Left ventricle myocardium inferior (tissue), 1 donor: ENCODE data around the gene ZNF750. TPM values are rescaled to one million over a fixed set of nuclear protein-coding genes. Genes with fewer than 3 reads are reported as not detected.

Source experiments
- DNase-seq: peaks from one replicate; pipeline ENCODE4 v3.0.0-alpha.2; 2020
- H3K27ac ChIP-seq: fragments of 200-600 bp; replicated peaks from 2 replicates; pipeline ENCODE4 v1.8.0; 2021
- H3K27me3 ChIP-seq: fragments of 200-600 bp; 2 replicates; pipeline ENCODE4 v1.8.0; 2021; ENCODE audit warnings: low read depth
- H3K36me3 ChIP-seq: fragments of 200-600 bp; 2 replicates; pipeline ENCODE4 v1.8.0; 2021
- H3K4me1 ChIP-seq: fragments of 200-600 bp; 2 replicates; pipeline ENCODE4 v1.8.0; 2021
- H3K4me3 ChIP-seq: fragments of 200-600 bp; 2 replicates; pipeline ENCODE4 v1.8.0; 2021; ENCODE audit warnings: mild to moderate bottlenecking, moderate library complexity
- H3K9me3 ChIP-seq: fragments of 200-600 bp; replicated peaks from 2 replicates; pipeline ENCODE4 v1.8.0; 2021
- CTCF ChIP-seq: fragments of 200-600 bp; IDR thresholded peaks from 2 replicates; pipeline ENCODE4 v1.8.0; 2021; ENCODE audit warnings: antibody characterized with exemption, mild to moderate bottlenecking, borderline replicate concordance
- intact Hi-C: fragments of 100-400 bp; cut with micrococcal nuclease; formaldehyde crosslinking; loops from one replicate; pipeline ENCODE4 v1.11.0; 2022
- total RNA-seq: library from RNA; stranded (reverse); fragmentation: NEBNext Ultra II Directional; extraction: Animal tissue kit (Norgen Biotek cat#: 25700); gene quantifications from one replicate; pipeline ENCODE4 v1.2.1, GENCODE V29; 2021
- donor health status: DM: no; HTN: yes; CAD: no; lungs with severe emphysema.

ZNF750 gene
- total RNA-seq, 1 donor from 2014 or later = not detected

- no peaks in the 10 kb centered on the region for H3K9me3 ChIP-seq
- TF ChIP-seq CTCF = no peak
- no peak for DNase-seq
- no peaks in the 10 kb centered on the region for H3K27me3 ChIP-seq
- H3K36me3 ChIP-seq = peaks cover 28% of the 10 kb centered on the region
- intact Hi-C loops = no loop called here
- H3K4me1 ChIP-seq = peaks cover 63% of the 10 kb centered on the region
- H3K4me3 ChIP-seq = no peak overlapping the region
- no peak overlapping the region for H3K27ac ChIP-seq
These were observed 34.4 kb upstream of the ZNF750 start for GRCh38 chr17:82874011-82874835.

GRCh38 chr17:82873521-82873920, 33.7 kb upstream of the ZNF750 start:
- TF ChIP-seq CTCF = no peak
- Histone ChIP-seq H3K9me3 (no peaks in the 10 kb centered on the region), H3K36me3 (peaks cover 28% of the 10 kb centered on the region), H3K27ac (no peak overlapping the region), H3K4me3 (no peak overlapping the region), H3K4me1 (peaks cover 63% of the 10 kb centered on the region), H3K27me3 (no peaks in the 10 kb centered on the region)
- DNase-seq = no peak
- intact Hi-C loops = no loop called here

- Histone ChIP-seq H3K4me3 (no peak overlapping the region), H3K27me3 (no peaks in the 10 kb centered on the region), H3K4me1 (peaks cover 63% of the 10 kb centered on the region), H3K36me3 (peaks cover 28% of the 10 kb centered on the region), H3K27ac (peak overlapping the region; percentile 84), H3K9me3 (no peaks in the 10 kb centered on the region)
- TF ChIP-seq CTCF = no peak
- DNase-seq = no peak
- intact Hi-C loops = no loop called here
These were observed 33.0 kb upstream of the ZNF750 start for GRCh38 chr17:82872591-82873520.

GRCh38 chr17:82871776-82872561, 32.1 kb upstream of the ZNF750 start:
- Histone ChIP-seq H3K27me3 (no peaks in the 10 kb centered on the region), H3K9me3 (no peaks in the 10 kb centered on the region), H3K27ac (peak overlapping the region; percentile 84), H3K4me1 (peaks cover 62% of the 10 kb centered on the region), H3K4me3 (no peak overlapping the region), H3K36me3 (peaks cover 28% of the 10 kb centered on the region)
- no peak for TF ChIP-seq CTCF
- intact Hi-C loops = no loop called here
- no peak for DNase-seq
